Right renal pelvis (tissue), 4 donors: Measurements from ENCODE around the gene ZNF142. TPM values are rescaled to one million over a fixed set of nuclear protein-coding genes. Genes with fewer than 3 reads are reported as not detected.

ENCODE experiments used
- DNase-seq, 4 donors: peaks; one replicate each; pipeline ENCODE4 v3.0.0-alpha.2; 2013; ENCODE audit warnings: low read depth in 4 of 4, low spot score in 3 of 4, missing footprints in 1 of 4
- polyA plus RNA-seq, 4 donors: library from polyadenylated mRNA; unstranded; fragments of 120-200 nt; gene quantifications; one replicate each; pipeline ENCODE4 v1.2.1, GENCODE V29; 2013; ENCODE audit not compliant: insufficient read length in 4 of 4

Gene ZNF142, protein sequence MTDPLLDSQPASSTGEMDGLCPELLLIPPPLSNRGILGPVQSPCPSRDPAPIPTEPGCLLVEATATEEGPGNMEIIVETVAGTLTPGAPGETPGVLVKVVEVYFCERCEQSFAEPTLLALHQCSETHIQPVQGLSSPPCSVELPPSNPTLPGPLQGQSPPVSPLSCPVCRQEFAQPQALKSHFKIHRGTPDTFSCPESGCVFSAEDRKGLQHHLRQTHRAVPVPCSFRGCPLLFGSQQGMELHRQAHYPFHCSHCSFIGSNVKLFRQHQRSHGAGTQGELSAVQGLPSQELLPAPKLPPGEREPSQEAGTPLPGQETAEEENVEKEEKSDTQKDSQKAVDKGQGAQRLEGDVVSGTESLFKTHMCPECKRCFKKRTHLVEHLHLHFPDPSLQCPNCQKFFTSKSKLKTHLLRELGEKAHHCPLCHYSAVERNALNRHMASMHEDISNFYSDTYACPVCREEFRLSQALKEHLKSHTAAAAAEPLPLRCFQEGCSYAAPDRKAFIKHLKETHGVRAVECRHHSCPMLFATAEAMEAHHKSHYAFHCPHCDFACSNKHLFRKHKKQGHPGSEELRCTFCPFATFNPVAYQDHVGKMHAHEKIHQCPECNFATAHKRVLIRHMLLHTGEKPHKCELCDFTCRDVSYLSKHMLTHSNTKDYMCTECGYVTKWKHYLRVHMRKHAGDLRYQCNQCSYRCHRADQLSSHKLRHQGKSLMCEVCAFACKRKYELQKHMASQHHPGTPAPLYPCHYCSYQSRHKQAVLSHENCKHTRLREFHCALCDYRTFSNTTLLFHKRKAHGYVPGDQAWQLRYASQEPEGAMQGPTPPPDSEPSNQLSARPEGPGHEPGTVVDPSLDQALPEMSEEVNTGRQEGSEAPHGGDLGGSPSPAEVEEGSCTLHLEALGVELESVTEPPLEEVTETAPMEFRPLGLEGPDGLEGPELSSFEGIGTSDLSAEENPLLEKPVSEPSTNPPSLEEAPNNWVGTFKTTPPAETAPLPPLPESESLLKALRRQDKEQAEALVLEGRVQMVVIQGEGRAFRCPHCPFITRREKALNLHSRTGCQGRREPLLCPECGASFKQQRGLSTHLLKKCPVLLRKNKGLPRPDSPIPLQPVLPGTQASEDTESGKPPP (N-terminal part only)
- 10 to 100 TPM; 16.0 to 19.5 (median 17.7) TPM for polyA plus RNA-seq

DNA sequence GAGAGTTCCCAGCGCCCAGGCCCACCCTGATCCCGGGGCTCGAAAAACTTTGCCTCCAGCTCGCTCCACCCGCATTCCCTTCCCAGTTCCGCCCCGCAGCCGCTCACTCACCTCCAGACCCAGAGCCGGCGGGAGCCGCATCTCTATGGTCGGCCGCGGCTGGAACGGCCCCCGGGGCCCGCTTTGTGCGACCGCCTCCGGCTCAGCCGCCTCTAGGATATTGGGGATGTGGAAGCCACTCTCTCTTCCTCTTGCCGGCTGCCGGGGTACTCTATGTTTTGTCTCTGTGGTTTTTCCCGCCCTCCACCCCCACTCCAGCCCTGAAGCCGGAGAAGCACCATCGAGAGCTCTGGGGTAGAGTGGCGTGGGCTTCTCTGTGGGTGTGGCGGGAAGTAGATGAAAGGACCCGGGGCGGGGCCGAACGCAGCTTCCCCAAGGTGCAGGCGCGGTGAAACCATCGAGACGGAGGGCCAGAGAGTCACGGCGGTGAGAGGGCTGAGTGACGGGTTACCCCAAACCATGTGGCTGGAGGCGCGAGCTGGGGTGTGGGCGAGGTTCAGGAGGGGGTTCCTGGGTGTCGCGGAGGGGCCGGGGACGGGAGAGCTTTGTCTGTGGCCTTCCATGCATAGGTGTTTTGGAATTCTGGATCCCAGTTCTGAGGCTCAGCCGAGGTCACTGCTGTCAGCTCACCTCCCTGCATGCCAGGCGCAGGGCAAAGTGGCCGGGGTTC is at the start of gene ZNF142, which contains the start of gene BCS1L:
TSS of gene ZNF142 (minus strand) at position 366 of the 730 bp plus-strand sequence. CDS start 3,194 bp downstream, outside the sequence.
TSS of gene BCS1L (plus strand) at position 426 of the 730 bp plus-strand sequence. CDS start 1,305 bp downstream, outside the sequence.
- peak; percentile 71 to 80 (median 72) for DNase-seq

DNA sequence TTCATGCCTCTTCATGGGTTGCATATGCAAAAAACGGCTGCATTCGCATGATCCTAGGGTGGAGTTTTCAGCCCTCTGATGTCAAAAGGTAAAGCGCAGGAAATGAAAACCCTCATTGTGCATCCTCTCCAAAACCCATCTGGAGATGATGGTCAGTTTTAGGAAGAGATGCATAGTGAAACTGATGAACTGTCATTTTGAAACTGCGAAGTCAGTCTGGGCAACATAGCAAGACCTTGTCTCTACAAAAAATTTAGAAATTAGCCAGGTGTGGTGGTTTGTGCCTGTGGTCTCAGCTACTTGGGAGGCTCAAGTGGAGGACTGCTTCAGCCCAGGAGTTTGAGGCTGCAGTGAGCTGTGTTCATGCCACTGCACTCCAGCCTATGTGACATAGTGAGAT is 48.7 kb upstream of the ZNF142 start:
- DNase-seq = no peak

DNA sequence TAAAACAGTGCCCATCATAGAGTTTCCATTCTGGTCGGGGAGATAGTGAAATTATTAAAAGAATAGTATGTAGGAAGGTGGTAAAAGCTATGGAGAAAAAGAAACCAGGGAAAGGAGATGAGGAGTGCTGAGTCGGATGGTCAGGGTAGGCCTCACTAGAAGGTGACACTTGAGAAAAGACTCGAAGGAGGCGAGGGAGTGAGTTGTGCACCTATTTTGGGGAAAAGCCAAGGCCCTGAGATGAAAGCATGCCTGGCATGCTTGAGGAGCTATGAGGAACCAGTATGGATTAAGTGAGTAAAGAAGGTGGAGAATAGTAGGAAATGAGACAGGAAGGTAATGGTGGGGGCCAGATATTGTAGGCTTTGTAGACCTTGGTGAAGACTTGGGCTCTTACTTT is 43.9 kb upstream of the ZNF142 start:
- no peak for DNase-seq

DNA sequence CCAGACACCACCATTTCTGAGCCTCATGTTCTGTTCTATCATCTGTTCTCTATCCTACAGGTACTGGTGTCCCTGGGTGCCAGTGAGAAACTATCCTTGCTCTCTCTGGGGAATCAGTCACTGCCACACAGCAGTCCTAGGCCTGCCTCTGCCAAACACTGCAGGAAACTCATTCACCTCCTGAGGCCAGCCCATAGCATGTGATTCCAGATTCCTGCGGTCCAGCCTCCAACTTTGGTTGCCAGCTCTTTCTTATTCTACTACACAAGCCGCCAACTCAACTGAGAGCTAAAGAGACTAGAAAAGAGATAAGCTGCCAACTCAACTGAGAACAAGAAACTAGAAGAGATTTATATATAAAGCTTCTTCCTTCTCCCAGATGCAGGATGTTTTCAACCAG is 42.4 kb upstream of the ZNF142 start:
- DNase-seq = no peak

DNA sequence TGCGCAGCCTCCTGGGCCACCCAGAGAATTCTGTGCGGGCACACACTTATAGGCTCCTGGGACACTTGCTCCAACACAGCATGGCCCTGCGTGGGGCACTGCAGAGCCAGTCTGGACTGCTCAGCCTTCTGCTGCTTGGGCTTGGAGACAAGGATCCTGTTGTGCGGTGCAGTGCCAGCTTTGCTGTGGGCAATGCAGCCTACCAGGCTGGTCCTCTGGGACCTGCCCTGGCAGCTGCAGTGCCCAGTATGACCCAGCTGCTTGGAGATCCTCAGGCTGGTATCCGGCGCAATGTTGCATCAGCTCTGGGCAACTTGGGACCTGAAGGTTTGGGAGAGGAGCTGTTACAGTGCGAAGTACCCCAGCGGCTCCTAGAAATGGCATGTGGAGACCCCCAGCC is 39.5 kb upstream of the ZNF142 start:
- DNase-seq = no peak

DNA sequence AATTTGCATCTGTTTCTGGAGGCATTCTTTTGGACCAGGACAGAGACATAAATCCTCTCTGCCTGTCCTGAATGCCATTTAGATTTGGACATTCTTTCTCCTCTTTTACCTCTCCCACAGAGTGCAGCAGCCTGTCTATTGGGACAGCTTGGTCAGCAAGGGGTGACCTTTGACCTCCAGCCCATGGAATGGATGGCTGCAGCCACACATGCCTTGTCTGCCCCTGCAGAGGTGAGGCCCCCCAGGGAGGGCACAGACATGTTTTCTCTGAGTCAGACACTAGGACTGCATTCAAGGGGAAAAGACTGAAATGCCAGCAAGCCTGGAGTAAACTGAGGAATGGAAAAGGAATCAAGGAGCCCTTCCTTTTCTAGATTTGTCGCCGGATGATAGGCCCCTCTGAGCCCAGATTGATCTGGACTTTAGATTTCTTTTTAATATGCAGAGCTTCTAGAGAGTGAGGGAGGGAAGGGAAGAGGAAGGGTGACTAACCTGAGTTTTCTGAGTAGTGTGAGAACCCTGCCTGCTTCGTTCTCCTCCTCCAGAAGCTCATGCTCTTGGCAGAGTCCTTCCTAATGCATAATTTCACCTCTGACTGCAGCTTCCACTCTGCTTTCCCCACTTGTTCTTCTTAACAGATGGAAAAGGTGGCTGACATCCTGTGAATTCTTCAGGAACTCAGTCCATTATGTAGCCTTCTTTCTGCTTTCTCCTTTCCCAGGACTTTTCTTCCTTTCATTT is 35.2 kb upstream of the ZNF142 start:
- DNase-seq = no peak

DNA sequence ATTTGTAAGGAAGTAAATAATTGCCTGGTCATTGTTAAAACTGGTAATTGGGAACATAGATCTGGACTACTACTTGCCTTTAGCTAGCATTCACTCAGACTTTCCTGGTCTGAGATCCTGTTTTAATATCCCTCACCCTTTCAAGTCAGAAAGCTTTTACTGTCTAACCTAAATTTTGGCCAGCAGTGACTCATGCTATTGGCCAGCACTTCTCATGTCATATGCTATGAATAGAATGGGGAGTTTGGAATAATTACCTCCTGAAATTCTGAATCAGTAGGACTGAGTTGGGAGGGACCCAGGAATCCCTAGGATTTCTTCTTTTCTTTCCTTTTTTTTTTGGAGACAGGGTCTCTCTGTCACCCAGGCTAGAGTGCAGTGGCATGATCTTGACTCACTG is 31.8 kb upstream of the ZNF142 start:
- no peak for DNase-seq

DNA sequence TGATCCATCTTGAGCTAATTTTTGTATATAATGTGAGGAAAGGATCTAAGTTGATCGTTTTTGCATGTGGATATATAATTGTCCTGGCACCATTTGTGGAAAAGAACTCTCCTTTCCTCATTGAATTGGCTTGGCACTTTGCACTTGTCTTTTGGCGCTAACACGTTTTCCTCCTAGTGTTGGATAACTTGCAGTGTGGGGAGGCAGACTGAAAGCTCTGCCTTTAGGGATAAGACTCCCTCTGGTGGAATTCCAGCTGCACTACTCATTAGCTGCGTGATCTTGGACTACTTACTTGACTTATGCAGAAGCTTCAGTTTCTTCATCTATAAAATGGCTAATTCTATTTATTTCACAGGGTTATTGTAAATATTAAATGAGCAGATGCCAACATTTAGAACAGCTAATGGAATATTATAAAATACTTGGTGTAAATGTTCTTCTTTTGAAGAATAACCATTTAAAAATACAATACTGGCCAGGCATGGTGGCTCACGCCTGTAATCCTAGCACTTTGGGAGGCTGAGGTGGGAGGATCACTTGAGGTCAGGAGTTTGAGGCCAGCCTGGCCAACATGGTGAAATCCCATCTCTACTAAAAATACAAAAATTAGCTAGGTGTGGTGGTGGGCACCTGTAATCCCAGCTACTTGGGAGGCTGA is 28.1 kb upstream of the ZNF142 start:
- peak in 3 of 4 donors; percentile 20 to 51 (median 43) for DNase-seq

DNA sequence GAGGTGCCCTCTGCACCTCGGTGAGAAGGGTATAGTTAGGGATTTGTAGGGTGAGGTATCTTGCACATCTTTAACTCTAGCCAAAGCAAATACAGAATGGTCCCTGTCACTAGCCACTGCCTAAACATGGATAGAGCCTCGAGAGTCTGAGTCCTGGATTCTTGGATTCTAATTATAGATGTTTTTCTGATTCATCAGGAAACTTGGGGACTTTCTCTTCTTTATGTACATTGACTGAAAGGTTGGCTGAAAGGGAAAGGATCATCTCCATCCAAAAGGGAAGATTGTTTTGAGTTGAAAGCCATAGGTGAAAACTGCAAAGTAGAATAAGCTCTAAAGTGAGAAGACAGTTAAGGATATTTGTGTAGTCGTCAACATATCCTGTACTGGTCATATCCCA is 20.6 kb upstream of the ZNF142 start:
- DNase-seq = no peak

DNA sequence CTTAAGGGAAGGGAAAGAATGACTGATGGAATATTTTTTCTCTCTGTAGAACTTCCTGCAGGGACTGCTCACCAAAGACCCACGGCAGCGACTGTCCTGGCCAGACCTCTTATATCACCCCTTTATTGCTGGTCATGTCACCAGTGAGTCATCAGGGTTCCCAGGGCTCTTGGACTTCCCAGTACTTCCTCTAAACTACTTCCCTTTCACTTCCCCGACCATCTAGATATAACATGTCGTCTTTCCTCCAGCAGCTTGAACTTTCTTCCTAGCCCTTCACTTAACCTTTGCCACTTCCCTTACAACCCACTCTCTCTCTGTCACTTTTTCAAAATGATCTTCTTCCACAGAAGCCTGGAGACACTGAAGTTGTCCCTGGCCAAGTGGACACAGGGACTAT is 19.7 kb upstream of the ZNF142 start:
- DNase-seq = no peak

DNA sequence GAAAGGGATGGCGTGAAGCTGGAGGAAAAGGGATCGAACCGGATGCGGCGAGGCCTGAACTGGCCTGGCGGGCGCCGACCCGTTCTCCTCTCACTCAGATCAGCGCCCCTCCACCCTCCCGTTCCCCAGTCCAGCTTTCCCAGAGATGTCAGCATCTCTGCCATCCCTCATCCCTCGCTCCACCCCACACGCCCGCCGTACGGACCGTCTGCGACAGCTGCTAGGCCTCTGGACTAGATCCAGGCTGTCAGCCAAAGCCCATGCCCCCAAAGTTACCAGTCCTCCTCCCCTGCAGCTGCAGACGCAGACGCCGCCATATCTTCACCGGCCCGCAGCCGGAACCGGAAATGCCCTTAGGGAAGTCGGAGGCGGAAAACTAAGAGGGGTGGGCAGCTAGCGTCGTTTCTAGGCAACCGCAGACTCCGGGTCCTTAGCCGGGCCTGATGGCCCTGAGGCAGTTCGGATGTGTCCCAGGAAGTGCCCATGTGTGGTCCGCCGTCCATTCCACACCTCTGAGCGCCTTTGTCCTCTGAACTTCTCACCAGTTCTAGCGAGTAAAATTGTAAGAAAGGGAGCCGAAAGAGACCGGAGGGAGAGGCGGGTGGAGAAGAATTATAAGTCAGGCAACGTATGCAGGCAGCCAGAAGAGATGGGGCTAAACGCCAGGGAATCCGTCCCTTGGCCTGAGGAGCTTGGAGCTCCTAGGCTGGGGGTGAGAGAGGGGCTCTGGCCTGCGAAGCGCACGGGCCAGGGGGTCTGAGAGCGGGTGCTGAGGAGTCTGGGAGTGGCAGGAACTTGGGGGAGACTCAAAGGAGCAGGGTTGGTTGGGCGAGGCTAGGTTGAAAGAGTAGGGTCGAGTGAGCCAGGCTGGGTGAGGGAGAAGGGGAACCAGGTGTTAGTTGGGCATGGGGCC is 12.5 kb upstream of the ZNF142 start, which contains the start of the genes RNF25 and STK36:
TSS of gene RNF25 (minus strand) at position 349 of the 913 bp plus-strand sequence. CDS start at position 317, 32 bp downstream.
TSS of gene STK36 (plus strand) at position 433 of the 913 bp plus-strand sequence. CDS start 744 bp downstream, outside the sequence.
- peak; percentile 78 to 85 (median 82) for DNase-seq

DNA sequence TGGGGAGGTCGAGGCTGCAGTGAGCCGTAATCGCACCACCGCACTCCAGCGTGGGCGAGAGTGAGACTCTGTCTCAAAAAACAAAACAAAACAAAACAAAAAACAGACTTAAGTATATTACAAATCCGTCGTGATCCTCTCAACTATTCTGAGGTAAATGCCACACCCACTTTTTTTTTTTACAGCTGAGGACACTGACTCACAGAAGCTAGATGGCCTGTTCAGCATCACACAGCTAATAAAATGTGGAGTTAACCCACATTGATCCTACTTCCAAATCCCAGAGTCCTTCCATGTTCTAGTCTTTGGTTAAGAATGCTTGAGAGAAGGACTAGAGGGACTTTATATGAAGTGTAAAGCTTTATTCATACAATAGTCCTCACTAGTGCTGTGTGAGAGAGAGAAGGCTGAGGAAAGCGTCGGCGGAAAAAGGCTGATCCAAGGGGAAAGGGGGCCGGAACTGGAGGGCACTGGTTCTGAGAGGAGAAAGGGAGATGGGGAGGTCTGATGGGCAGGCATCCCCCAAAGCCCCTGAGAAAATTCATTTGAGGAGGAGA is 11.8 kb upstream of the ZNF142 start:
- no peak for DNase-seq

DNA sequence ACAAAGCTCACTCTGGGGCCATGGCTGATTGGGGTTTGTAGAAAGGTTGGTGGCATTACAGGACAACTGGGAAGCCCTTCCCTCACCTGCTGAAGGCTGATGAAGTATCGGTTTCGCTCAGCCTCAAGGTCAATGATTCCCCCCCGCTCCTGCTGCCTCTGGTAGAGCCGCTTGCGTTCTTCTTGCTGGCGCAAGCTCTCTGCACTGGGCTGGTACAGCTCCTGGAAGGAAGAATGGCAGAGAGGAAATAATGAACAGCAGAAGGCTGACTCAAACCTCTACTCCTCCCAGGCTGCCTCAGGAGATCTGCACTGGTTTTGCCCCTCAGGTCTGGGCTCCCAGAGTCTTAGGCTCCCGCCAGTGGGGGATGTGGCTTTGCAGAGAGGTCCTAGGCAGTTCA is 5.2 kb upstream of the ZNF142 start:
- no peak for DNase-seq

DNA sequence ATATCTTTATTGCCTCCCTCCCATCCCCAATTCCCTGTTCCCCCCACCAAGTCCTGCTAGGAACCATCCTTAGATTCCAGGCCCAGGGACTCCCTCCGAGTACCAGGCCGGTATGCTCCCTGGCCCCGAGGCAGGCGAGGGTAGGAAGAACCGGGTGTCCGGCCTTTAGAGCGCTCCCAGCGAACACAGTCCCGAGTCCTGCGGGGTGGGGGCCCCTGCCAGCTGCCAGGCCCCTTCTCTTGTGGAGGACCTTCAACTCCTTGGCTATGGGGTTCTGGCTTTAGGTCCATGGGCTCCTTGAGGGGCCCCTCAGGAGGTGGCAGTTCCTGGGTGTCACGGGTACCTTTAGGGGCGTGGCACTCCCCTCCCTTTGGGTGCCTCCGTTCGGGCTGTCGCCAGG is 4.5 kb upstream of the ZNF142 start:
- no peak for DNase-seq

DNA sequence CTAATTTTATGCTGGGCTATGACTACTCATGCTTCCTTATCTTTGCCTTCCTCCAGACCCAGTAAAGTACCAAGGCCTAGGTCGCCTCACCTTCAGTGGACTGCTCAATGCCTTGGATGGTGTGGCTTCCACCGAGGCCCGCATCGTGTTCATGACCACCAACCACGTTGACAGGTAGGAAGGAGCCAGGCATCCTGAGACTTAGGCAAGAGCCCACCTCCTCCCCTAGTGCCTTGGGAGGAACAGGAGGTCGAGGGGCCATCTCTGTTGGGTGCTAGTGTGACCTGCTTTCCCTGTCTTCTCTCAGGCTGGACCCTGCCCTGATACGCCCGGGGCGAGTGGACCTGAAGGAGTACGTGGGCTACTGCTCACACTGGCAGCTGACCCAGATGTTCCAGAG is 3.4 kb upstream of the ZNF142 start:
- no peak for DNase-seq

DNA sequence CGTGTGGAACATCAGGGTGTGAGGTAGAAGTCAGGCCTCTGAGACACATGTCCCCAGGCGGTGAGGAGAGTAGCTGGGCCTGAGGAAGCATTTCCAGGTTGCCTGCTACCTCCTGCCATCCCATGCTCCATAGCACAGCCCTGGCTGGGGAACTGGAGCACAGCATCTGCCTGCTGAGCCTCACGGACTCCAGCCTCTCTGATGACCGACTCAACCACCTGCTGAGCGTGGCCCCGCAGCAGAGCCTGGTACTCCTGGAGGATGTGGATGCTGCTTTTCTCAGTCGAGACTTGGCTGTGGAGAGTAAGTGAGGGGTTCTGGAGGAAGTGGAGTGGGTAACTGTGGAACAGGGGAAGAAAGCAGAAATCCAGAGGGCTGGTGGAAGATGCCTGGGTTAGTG is 3.0 kb upstream of the ZNF142 start:
- DNase-seq = no peak

DNA sequence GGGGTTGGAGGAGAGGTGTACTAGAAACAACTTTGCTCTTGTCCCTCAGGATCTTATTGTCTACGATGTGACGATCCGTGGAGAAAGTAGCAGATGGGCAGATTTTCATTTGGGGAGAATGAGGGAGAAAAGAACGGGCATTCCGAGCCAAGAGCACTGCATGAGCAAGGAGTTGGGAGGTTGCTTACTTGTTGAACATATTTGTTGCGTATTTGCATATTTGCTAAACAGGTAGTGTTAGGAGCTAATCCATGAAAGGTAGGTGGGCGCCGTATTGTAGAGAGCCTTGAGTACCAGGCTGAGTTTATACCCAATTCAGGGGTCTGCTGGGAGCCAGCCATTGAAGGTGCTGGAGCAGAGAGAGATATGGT is 550 bp upstream of the ZNF142 start:
- no peak for DNase-seq
